HG02870 (cell line): Measurements from ENCODE around the gene NPIPA7.
"Not testable (repeated sequence)": the region's sequence is repeated elsewhere in the genome, so short reads cannot be mapped to it uniquely, and the experiment has no call there.

Experiments
- ATAC-seq: cut with Tn5 transposase; IDR thresholded peaks from one replicate; pipeline ENCODE4 v1.9.1; 2021; ENCODE audit warnings: mild to moderate bottlenecking, moderate library complexity; ENCODE audit not compliant: unreplicated experiment

NPIPA7 gene

DNA sequence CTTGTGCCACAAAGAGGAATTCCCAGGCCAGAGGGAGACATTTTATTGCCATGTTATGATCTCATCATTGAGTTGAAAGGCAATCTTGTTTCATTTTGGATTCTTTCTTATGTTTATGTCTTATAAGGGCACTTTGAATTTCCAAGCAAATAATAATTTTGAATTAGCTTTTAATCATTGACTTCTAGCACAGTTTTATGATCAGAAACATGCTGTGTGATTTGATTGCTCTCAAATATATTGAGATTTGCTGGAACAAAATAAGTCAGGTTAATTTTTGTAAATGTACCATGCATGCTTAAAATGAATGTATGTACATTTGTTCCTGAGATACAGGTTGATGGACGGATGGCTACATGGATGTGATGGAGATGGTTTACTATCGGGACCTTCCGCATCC is at the start of gene NPIPA7:
NPIPA7 (plus strand) TSS at position 301 of the 400 bp plus-strand sequence. CDS start 105 bp downstream, outside the sequence.
- not testable (repeated sequence) for ATAC-seq

DNA sequence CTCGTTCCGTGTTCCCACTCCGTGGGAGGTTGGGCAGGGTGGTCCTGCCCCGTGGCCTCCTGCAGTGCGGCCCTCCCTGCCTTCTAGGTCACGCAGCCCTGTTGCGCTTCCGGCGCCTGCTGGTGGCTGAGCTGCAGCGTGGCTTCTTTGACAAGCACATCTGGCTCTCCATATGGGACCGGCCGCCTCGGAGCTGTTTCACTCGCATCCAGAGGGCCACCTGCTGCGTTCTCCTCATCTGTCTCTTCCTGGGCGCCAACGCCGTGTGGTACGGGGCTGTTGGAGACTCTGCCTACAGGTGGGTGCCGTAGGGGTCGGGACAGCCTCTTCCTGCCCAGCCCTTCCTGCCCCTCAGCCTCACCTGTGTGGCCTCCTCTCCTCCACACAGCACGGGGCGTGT is 47.5 kb upstream of the NPIPA7 start:
- not testable (repeated sequence) for ATAC-seq

DNA sequence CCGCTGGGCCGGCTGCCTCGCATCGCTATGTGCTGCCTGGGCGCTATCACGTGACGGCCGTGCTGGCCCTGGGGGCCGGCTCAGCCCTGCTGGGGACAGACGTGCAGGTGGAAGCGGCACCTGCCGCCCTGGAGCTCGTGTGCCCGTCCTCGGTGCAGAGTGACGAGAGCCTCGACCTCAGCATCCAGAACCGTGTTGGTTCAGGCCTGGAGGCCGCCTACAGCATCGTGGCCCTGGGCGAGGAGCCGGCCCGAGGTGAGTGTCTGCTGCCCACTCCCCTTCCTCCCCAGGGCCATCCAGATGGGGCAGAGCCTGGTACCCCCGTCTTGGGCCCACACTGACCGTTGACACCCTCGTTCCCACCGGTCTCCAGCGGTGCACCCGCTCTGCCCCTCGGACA is 21.4 kb upstream of the NPIPA7 start:
- not testable (repeated sequence) for ATAC-seq

DNA sequence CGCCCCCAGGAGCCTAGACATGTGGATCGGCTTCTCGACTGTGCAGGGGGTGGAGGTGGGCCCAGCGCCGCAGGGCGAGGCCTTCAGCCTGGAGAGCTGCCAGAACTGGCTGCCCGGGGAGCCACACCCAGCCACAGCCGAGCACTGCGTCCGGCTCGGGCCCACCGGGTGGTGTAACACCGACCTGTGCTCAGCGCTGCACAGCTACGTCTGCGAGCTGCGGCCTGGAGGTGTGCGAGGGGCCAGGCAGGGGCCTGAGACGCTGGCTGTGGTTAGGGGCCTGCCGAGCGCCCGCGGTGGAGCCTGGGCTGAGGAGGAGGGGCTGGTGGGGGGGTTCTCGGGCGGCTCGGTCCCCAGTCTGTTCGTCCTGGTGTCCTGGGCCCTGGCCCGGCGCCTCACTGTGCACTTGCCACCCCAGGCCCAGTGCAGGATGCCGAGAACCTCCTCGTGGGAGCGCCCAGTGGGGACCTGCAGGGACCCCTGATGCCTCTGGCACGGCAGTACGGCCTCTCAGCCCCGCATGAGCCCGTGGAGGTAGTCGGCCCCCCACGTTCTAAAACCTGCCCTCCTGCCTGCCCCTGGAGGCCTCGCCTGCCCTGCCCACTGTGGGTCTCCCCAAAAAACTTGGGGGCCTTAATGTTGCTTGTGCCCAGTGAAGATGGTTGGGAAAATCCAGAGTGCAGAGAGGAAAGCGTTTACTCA is 20.2 kb upstream of the NPIPA7 start:
- ATAC-seq: not testable (repeated sequence)

DNA sequence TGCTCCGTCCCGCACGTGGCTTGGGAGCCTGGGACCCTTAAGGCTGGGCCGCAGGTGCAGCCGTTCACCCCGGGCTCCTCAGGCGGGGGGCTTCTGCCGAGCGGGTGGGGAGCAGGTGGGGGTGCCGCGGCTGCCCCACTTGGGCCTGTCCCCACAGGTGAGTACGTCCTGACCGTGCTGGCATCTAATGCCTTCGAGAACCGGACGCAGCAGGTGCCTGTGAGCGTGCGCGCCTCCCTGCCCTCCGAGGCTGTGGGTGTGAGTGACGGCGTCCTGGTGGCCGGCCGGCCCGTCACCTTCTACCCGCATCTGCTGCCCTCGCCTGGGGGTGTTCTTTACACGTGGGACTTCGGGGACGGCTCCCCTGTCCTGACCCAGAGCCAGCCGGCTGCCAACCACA is 15.3 kb upstream of the NPIPA7 start:
- not testable (repeated sequence) for ATAC-seq

DNA sequence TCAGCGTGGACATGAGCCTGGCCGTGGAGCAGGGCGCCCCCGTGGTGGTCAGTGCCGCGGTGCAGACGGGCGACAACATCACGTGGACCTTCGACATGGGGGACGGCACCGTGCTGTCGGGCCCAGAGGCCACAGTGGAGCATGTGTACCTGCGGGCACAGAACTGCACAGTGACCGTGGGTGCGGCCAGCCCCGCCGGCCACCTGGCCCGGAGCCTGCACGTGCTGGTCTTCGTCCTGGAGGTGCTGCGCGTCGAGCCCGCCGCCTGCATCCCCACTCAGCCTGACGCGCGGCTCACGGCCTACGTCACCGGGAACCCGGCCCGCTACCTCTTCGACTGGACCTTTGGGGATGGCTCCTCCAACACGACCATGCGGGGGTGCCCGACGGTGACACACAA is 14.8 kb upstream of the NPIPA7 start:
- not testable (repeated sequence) for ATAC-seq

DNA sequence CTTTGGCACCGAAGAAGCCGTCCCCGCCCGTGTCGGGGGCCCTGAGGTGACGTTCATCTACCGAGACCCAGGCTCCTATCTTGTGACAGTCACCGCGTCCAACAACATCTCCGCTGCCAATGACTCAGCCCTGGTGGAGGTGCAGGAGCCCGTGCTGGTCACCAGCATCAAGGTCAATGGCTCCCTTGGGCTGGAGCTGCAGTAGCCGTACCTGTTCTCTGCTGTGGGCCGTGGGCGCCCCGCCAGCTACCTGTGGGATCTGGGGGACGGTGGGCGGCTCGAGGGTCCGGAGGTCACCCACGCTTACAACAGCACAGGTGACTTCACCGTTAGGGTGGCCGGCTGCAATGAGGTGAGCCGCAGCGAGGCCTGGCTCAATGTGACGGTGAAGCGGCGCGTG is 14.2 kb upstream of the NPIPA7 start:
- ATAC-seq: not testable (repeated sequence)

DNA sequence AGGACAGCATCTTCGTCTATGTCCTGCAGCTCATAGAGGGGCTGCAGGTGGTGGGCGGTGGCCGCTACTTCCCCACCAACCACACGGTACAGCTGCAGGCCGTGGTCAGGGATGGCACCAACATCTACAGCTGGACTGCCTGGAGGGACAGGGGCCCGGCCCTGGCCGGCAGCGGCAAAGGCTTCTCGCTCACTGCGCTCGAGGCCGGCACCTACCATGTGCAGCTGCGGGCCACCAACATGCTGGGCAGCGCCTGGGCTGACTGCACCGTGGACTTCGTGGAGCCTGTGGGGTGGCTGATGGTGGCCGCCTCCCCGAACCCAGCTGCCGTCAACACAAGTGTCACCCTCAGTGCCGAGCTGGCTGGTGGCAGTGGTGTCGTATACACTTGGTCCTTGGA is 13.6 kb upstream of the NPIPA7 start:
- ATAC-seq: not testable (repeated sequence)

DNA sequence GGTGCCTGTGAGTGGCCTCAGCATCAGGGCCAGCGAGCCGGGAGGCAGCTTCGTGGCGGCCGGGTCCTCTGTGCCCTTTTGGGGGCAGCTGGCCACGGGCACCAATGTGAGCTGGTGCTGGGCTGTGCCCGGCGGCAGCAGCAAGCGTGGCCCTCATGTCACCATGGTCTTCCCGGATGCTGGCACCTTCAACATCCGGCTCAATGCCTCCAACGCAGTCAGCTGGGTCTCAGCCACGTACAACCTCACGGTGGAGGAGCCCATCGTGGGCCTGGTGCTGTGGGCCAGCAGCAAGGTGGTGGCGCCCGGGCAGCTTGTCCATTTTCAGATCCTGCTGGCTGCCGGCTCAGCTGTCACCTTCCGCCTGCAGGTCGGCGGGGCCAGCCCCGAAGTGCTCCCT is 13.1 kb upstream of the NPIPA7 start:
- not testable (repeated sequence) for ATAC-seq

DNA sequence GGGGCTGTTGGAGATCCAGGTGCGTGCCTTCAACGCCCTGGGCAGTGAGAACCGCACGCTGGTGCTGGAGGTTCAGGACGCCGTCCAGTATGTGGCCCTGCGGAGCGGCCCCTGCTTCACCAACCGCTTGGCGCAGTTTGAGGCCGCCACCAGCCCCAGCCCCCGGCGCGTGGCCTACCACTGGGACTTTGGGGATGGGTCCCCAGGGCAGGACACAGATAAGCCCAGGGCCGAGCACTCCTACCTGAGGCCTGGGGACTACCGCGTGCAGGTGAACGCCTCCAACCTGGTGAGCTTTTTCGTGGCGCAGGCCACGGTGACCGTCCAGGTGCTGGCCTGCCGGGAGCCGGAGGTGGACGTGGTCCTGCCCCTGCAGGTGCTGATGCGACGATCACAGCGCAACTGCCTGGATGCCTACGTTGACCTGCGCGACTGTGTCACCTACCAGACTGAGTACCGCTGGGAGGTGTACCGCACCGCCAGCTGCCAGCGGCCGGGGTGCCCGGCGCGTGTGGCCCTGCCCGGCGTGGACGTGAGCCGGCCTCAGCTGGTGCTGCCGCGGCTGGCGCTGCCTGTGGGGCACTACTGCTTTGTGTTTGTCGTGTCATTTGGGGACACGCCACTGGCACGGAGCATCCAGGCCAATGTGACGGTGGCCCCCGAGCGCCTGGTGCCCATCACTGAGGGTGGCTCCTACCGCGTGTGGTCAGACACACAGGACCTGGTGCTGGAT is 12.2 kb upstream of the NPIPA7 start:
- not testable (repeated sequence) for ATAC-seq

DNA sequence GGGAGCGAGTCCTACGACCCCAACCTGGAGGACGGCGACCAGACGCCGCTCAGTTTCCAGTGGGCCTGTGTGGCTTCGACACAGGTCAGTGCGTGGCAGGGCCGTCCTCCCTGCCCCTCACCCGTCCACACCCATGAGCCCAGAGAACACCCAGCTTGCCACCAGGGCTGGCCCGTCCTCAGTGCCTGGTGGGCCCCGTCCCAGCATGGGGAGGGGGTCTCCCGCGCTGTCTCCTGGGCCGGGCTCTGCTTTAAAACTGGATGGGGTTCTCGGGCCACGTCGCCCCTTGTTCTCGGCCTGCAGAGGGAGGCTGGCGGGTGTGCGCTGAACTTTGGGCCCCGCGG is 11.7 kb upstream of the NPIPA7 start:
- ATAC-seq: not testable (repeated sequence)

DNA sequence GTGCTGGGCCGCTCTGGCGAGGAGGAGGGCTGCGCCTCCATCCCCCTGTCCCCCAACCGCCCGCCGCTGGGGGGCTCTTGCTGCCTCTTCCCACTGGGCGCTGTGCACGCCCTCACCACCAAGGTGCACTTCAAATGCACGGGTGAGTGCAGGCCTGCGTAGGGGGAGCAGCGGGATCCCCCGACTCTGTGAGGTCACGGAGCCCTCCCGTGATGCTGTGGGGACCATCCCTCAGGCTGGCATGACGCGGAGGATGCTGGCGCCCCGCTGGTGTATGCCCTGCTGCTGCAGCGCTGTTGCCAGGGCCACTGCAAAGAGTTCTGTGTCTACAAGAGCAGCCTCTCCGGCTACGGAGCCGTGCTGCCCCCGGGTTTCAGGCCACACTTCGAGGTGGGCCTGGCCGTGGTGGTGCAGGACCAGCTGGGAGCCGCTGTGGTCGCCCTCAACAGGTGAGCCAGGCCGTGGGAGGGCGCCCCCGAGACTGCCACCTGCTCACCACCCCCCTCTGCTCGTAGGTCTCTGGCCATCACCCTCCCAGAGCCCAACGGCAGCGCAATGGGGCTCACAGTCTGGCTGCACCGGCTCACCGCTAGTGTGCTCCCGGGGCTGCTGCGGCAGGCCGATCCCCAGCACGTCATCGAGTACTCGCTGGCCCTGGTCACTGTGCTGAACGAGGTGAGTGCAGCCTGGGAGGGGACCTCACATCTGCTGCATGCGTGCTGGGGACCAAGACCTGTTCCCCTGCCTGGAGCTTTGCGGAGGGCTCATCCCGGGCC is 9.7 kb upstream of the NPIPA7 start:
- ATAC-seq: not testable (repeated sequence)

DNA sequence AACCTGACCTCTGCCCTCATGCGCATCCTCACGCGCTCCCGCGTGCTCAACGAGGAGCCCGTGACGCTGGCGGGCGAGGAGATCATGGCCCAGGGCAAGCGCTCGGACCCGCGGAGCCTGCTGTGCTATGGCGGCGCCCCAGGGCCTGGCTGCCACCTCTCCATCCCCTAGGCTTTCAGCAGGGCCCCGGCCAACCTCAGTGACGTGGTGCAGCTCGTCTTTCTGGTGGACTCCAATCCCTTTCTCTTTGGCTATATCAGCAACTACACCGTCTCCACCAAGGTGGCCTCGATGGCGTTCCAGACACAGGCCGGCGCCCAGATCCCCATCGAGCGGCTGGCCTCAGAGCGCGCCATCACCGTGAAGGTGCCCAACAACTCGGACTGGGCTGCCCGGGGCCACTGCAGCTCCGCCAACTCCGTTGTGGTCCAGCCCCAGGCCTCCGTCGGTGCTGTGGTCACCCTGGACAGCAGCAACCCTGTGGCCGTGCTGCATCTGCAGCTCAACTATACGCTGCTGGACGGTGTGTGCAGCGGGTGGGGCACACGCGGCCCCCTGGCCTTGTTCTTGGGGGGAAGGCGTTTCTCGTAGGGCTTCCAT is 7.7 kb upstream of the NPIPA7 start:
- not testable (repeated sequence) for ATAC-seq

DNA sequence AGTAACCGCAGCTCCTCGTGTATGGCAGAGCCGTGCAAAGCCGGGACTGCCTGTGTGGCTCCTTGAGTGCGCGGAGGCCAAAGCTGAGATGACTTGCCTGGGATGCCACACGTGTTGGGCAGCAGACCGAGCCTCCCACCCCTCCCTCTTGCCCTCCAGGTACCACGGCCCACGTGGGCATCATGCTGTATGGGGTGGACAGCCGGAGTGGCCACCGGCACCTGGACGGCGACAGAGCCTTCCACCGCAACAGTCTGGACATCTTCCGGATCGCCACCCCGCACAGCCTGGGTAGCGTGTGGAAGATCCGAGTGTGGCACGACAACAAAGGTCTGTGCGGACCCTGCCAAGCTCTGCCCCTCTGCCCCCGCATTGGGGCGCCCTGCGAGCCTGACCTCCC is 4.7 kb upstream of the NPIPA7 start:
- ATAC-seq: not testable (repeated sequence)

DNA sequence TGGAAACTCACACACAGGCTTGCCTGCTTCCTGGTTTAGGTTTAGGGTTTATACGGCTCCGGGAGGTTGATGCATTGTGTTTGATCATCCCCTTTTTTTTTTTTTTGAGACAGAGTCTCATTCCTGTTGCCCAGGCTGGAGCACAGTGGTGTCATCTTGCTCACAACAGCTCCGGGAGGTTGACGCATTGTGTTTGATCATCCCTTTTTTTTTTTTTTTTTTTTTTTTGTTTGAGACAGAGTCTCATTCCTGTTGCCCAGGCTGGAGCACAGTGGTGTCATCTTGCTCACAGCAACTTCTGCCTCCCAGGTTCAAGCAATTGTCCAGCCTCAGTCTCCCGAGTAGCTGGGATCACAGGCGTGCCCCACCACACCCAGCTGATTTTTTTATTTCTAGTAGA is 20.7 kb downstream of the NPIPA7 start:
- not testable (repeated sequence) for ATAC-seq

DNA sequence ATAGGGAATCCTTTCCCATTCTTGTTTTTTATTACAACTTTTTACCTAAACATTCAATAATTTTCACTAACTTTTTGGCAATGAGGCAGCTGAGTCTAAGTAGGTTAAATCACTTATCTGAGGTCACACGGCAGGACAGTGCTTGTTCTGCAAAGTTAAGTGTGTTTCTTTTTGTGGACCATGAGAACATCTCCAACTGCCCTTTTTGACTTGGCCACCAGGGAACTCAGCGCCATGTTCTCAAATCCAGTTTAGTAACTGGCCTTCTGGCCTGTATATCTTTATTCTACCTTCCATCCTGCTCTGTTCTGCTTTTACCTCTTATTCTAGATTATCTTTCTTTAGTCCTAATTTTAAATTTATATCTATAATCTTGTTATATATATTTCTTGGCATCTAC is 23.4 kb downstream of the NPIPA7 start:
- ATAC-seq: not testable (repeated sequence)

DNA sequence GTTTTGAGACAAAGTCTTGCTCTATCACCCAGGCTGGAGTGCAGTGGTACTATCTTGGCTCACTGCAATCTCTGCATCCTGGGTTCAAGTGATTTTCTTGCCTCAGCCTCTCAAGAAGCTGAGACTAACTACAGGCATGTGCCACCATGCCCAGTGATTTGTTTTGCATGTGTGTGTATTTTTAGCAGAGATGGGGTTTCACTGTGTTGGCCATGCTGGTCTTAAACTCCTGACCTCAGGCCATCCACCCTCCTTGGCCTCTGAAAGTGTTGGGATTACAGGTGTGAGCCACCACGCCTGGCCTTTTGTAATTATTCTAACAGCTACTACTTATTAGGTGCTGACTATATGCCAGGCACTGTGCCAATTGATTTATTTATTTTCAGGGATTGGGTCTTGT is 25.3 kb downstream of the NPIPA7 start:
- ATAC-seq: not testable (repeated sequence)

DNA sequence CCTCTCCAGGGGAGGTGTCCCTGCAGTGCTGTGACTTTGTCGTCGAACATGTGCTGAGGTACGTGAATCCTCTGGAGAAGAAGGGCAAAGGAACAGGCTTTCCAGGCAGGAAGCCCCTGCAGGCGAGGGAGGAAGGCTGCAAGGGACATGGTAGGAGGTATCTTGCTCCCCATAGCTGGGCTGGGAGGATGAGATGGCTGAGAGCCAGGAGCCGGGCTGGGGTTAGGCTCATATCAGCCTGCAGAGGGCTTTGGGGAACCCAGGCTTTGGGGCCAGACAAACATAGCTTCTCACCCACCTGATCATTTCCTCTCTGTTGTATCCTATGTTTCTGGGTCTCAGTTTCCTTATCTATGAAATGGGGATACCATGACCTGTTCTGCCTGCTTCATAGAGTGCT is 26.5 kb downstream of the NPIPA7 start:
- ATAC-seq: not testable (repeated sequence)

DNA sequence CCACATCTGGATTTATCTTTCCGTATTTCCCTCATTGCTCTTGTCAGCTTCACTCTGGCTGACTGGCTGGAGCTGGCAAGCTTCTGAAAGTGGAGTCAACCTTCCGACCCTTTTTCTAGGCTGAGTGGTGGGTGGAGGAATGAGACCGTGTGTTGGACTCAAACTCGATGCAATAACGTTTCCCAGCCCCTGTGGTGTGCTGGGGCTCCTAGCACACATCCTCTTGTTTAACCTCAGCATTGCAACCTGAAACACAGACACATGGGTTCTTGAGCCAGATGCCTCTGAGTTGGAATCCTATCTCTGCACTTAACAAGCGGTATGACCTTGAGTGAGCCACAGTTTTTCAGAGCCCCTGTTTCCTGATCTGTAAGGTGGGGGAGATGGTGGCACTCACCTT is 29.5 kb downstream of the NPIPA7 start:
- ATAC-seq: not testable (repeated sequence)

DNA sequence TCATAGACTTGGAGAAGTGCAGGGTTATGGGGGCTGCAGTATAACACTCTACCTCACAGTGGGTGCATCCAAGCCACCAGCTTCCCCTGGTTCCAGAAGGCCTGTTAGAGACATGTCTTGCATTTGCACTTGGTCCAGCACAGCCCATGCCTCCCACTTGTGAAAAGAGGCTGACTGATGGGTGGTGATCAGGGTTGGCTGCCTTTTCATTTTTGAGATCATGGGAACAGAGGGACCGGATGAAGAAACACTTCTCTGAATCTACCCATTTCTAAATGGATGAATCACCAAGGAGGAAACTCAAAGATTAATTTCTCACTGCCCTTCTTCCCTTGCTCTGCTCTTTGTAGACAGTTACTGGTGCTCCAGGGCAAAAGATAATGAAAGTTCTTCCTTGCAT is 34.8 kb downstream of the NPIPA7 start:
- ATAC-seq: not testable (repeated sequence)

DNA sequence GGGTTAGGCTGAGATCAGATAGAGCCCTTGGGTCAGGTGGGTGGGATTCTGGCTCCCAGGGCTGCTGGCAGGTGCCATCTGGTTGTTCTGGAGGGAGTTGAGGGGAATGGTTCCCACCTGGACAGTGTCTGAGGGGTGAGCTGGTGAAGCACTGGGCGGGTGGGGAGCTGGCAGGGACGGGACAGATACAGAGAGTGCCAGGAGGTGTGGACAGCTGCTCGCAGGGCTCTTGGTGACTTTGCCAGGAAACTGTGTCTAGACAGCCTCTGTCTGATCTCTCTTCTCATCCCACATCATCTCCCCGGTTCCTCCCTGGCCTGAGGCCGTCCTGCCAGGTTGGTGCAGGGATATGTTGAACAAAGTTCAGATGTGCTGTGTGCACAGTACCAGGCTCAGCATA is 38.1 kb downstream of the NPIPA7 start:
- ATAC-seq: not testable (repeated sequence)
